GM12878 (cell line): ENCODE measurements around the gene MAVS. TPM values are rescaled to one million over a fixed set of nuclear protein-coding genes. Genes with fewer than 3 reads are reported as not detected.
A peak's percentile ranks its signal among the peaks of the same experiment; 100 is the strongest.

ENCODE experiments used
- ATAC-seq: fragments of 200-7000 bp; cut with Tn5 transposase; 3 replicates; pipeline ENCODE4 v1.9.1; 2020; ENCODE audit warnings: mild to moderate bottlenecking, moderate library complexity
- BruUV-seq: library from RNA; stranded (reverse); fragments of 400-500 nt; replicated peaks from 2 replicates; lab custom pipeline; 2021; lab: Mats Ljungman, UMichigan
- CTCF ChIA-PET: fragments of 300-600 bp; sonication (Branson Sonifier 250); formaldehyde crosslinking; extraction: SDS; loops from one replicate; lab custom pipeline; 2021; ENCODE audit warnings: inconsistent platforms; lab: Yijun Ruan, JAX
- POLR2A ChIA-PET: fragments of 350-600 bp; formaldehyde crosslinking; extraction: SDS; loops from one replicate; lab custom pipeline; 2021; ENCODE audit warnings: inconsistent platforms; lab: Charles Lee
- RAD21 ChIA-PET: fragments of 300-600 bp; sonication (Branson Sonifier 250); formaldehyde crosslinking; loops from one replicate; lab custom pipeline; 2023; ENCODE audit warnings: antibody characterized with exemption; ENCODE audit not compliant: unreplicated experiment; lab: Charles Lee
- SMC1A ChIA-PET: fragments of 300-600 bp; sonication (Branson Sonifier 250); formaldehyde crosslinking; loops from one replicate; lab custom pipeline; 2023; ENCODE audit not compliant: unreplicated experiment, uncharacterized antibody; lab: Charles Lee
- DNase-seq: peaks from one replicate; pipeline ENCODE4 v3.0.0-alpha.2; 2011; ENCODE audit warnings: low read depth, low spot score
- FAIRE-seq: peaks from 3 replicates; lab custom pipeline; 2011; peaks lifted over from hg19 to GRCh38; lab: Jason Lieb, UNC
- H2AFZ ChIP-seq: 2 replicates; pipeline ENCODE4 v1.6.0; 2011; ENCODE audit warnings: low read depth, low read length, control low read depth; ENCODE audit not compliant: control insufficient read depth
- H3K27ac ChIP-seq: 2 replicates; pipeline ENCODE4 v1.5.1; 2011; ENCODE audit warnings: control low read depth; ENCODE audit not compliant: control insufficient read depth, insufficient read depth
- H3K27me3 ChIP-seq, 2 experiments: replicated peaks in 1 of 2; 2 replicates each; pipeline versions ENCODE4 v1.6.0 to v1.6.1; 2011; ENCODE audit warnings: low read length in 1 of 2; ENCODE audit not compliant: control insufficient read depth in 2 of 2, insufficient read depth in 2 of 2
- H3K36me3 ChIP-seq, 2 experiments: 2 replicates each; pipeline ENCODE4 v1.5.1; 2011; ENCODE audit warnings: low read length in 1 of 2; ENCODE audit not compliant: control insufficient read depth in 2 of 2, insufficient read depth in 2 of 2
- H3K4me1 ChIP-seq: 2 replicates; pipeline ENCODE4 v1.6.1; 2011; ENCODE audit warnings: mild to moderate bottlenecking, low read length, moderate library complexity, mixed read lengths; ENCODE audit not compliant: control insufficient read depth, insufficient read depth
- H3K4me2 ChIP-seq: 2 replicates; pipeline ENCODE4 v1.6.0; 2011; ENCODE audit warnings: control low read depth; ENCODE audit not compliant: control insufficient read depth, insufficient read depth
- H3K4me3 ChIP-seq: fragments of 200-600 bp; sonication (generic); 2 replicates; pipeline ENCODE4 v1.5.1; 2016
- H3K79me2 ChIP-seq: 2 replicates; pipeline ENCODE4 v1.6.0; 2011; ENCODE audit warnings: low read length; ENCODE audit not compliant: control insufficient read depth, insufficient read depth
- H3K9ac ChIP-seq: 2 replicates; pipeline ENCODE4 v1.8.0; 2011; ENCODE audit warnings: low read length, control low read depth, mixed read lengths; ENCODE audit not compliant: control insufficient read depth, insufficient read depth
- H3K9me3 ChIP-seq: replicated peaks from 3 replicates; pipeline ENCODE4 v1.5.1; 2011; ENCODE audit warnings: mild to moderate bottlenecking, low read length; ENCODE audit not compliant: control insufficient read depth, insufficient read depth
- H4K20me1 ChIP-seq: 2 replicates; pipeline ENCODE4 v1.6.0; 2011; ENCODE audit not compliant: control insufficient read depth, insufficient read depth
- BMI1 ChIP-seq: fragments of 450-650 bp; IDR thresholded peaks from 2 replicates; pipeline ENCODE4 v1.6.1; 2016; ENCODE audit warnings: mild to moderate bottlenecking, moderate library complexity, borderline replicate concordance
- CEBPB ChIP-seq, 2 experiments: fragments of 150-350 bp in 1 of 2; IDR thresholded peaks; 2 replicates each; pipeline ENCODE4 v1.6.1; 2012 to 2014; ENCODE audit warnings: low read depth in 2 of 2, low read length in 2 of 2, borderline replicate concordance in 1 of 2, inconsistent platforms in 1 of 2
- ETV6 ChIP-seq, 2 experiments: fragments of 450-650 bp in 1 of 2; IDR thresholded peaks in 1 of 2; conservative IDR thresholded peaks in 1 of 2; 2 replicates each; pipeline ENCODE4 v1.6.1; 2014; ENCODE audit warnings: antibody characterized with exemption in 1 of 2, borderline replicate concordance in 1 of 2, low read depth in 1 of 2, mild to moderate bottlenecking in 1 of 2, moderate library complexity in 1 of 2
- IKZF2 ChIP-seq, 2 experiments: fragments of 450-650 bp; IDR thresholded peaks; 2 replicates each; pipeline ENCODE4 v1.6.1; 2017; ENCODE audit warnings: mild to moderate bottlenecking in 2 of 2, moderate library complexity in 2 of 2
- MEF2A ChIP-seq: IDR thresholded peaks from 2 replicates; pipeline ENCODE4 v1.6.1; 2011; ENCODE audit warnings: low read depth, mild to moderate bottlenecking, low read length, moderate library complexity; ENCODE audit not compliant: insufficient read depth
- MTA3 ChIP-seq: IDR thresholded peaks from 2 replicates; pipeline ENCODE4 v1.6.1; 2012; ENCODE audit warnings: low read length, inconsistent platforms, borderline replicate concordance
- NFYA ChIP-seq: IDR thresholded peaks from 2 replicates; pipeline ENCODE4 v1.6.1; 2011; ENCODE audit warnings: low read depth, mild to moderate bottlenecking, low read length, improper control_type of control experiment, borderline replicate concordance
- NFYB ChIP-seq: IDR thresholded peaks from 2 replicates; pipeline ENCODE4 v1.6.1; 2011; ENCODE audit warnings: low read depth, mild to moderate bottlenecking, low read length, improper control_type of control experiment, moderate library complexity; ENCODE audit not compliant: insufficient read depth
- PAX5 ChIP-seq: IDR thresholded peaks from 2 replicates; pipeline ENCODE4 v1.6.1; 2011; ENCODE audit warnings: low read depth, low read length, borderline replicate concordance
- RELA ChIP-seq: fragments of 450-650 bp; IDR thresholded peaks from 2 replicates; pipeline ENCODE4 v1.8.0; 2014; ENCODE audit warnings: borderline replicate concordance; ENCODE audit not compliant: partially characterized antibody
- SMARCA5 ChIP-seq: fragments of 450-650 bp; IDR thresholded peaks from 2 replicates; pipeline ENCODE4 v1.6.1; 2017; ENCODE audit warnings: mild to moderate bottlenecking
- TAF1 ChIP-seq: IDR thresholded peaks from 2 replicates; pipeline ENCODE4 v1.6.1; 2011; ENCODE audit warnings: mild to moderate bottlenecking, low read depth, low read length, borderline replicate concordance
- ZNF217 ChIP-seq: fragments of 450-650 bp; IDR thresholded peaks from 2 replicates; pipeline ENCODE4 v1.6.1; 2017; ENCODE audit warnings: antibody characterized with exemption, mild to moderate bottlenecking
- ZNF274 ChIP-seq: IDR thresholded peaks from one replicate; pipeline ENCODE4 v1.8.0; 2011; ENCODE audit not compliant: insufficient read length, insufficient read depth
- in situ Hi-C: fragments of 300-500 bp; cut with MboI; formaldehyde crosslinking; loops from 9 replicates; pipeline ENCODE4 v1.14.3; 2018; ENCODE audit warnings: mixed read lengths
- intact Hi-C: fragments of 100-400 bp; cut with micrococcal nuclease; formaldehyde crosslinking; loops from one replicate; pipeline ENCODE4 v1.14.2; 2022; ENCODE audit not compliant: unreplicated experiment
- polyA plus RNA-seq, 11 experiments: library from polyadenylated mRNA; depleted of rRNA in 4 of 11; unstranded in 6 of 11; stranded (reverse) in 5 of 11; fragments of >200 nt; fragmentation: Nextera tagmentation in 4 of 11; fragmentation: Illumina TruSeq in 1 of 11; extraction: Ambion mirVana in 4 of 11; extraction: Trizol in 1 of 11; gene quantifications; 1 replicate in 1 of 11; 2 replicates in 10 of 11; pipeline versions ENCODE4 v1.2.1 to v1.2.3, GENCODE V29; 2011 to 2016; ENCODE audit warnings: inconsistent platforms in 2 of 11, missing spikeins in 2 of 11, low read depth in 1 of 11
- total RNA-seq, 4 experiments: library from RNA; depleted of rRNA in 3 of 4; stranded (reverse); fragments of >200 nt in 3 of 4; fragmentation: Illumina TruSeq in 1 of 4; extraction: Trizol in 1 of 4; gene quantifications; 2 replicates each; pipeline versions ENCODE4 v1.2.1 to v1.2.3, GENCODE V29; 2013 to 2021
- TF ChIP-seq, protein P1 (sequence below): IDR thresholded peaks from 2 replicates; pipeline ENCODE4 v1.6.1; 2012; ENCODE audit warnings: low read depth, low read length, improper control_type of control experiment
- TF ChIP-seq, protein P2 (sequence below): fragments of 450-650 bp; IDR thresholded peaks from 2 replicates; pipeline ENCODE4 v1.6.1; 2017; ENCODE audit warnings: low read depth, mild to moderate bottlenecking, moderate library complexity
- TF ChIP-seq, protein P3 (sequence below): fragments of 450-650 bp; IDR thresholded peaks from 2 replicates; pipeline ENCODE4 v1.6.1; 2016; ENCODE audit warnings: mild to moderate bottlenecking
- TF ChIP-seq, protein P4 (sequence below): fragments of 450-650 bp; IDR thresholded peaks from 2 replicates; pipeline ENCODE4 v1.6.1; 2017; ENCODE audit warnings: borderline replicate concordance
- TF ChIP-seq, protein P5 (sequence below): IDR thresholded peaks from 2 replicates; pipeline ENCODE4 v1.6.1; 2011; ENCODE audit warnings: low read depth, low read length, improper control_type of control experiment, borderline replicate concordance

MAVS gene
- total and polyA plus RNA-seq, 10 of the 15 experiments (the other 5 are each of a cell fraction or from before 2014, with no cell fraction given), result 1.6 to 25.2 (median 12.6) TPM

DNA sequence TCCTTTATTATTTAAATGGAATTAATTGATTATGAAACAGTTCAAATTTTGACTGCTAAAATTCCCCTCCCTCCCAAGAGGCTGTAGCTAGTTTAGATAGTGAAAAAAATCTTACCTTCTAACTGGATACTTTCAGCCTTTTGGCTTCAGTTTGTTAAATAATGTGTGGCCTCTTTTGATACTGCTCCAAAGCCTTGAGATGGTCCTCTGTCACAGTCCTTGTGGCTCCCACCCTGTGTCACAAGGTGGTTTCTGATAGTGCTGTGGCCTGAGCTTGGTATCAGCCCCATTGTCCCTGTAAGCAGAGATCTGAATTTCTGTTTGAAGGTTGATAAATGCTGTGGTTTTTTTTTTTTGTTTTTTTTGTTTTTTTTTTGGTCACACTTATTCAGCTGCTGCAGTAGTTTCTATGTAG, 63.3 kb downstream of the MAVS start:
- no peak for FAIRE-seq
- Histone ChIP-seq H3K4me3 (no peak overlapping the region), H3K4me1 (peaks cover 39% of the 10 kb centered on the region), H2AFZ (no peak overlapping the region), H3K36me3 (peaks cover 16 to 35% of the 10 kb centered on the region in 2 experiments), H3K27ac (no peak overlapping the region; the same call in 1 of the 2 replicates), H3K79me2 (peaks cover 66% of the 10 kb centered on the region), H3K27me3 (no peaks in the 10 kb centered on the region), H4K20me1 (peaks cover 5% of the 10 kb centered on the region; the same call in 1 of the 2 replicates), H3K4me2 (no peak overlapping the region), H3K9me3 (no peaks in the 10 kb centered on the region), H3K9ac (no peak overlapping the region)
- no peak for DNase-seq
- BruUV-seq, result no TSS peak
- in situ Hi-C loops, result no loop called here
- ChIA-PET RAD21 (interaction anchor here (0.6 to 1.0 kb wide), 3 partner anchors 13 to 1206 kb away, joined by 3 to 4 read pairs (median 4); no protein-coding TSS in a partner anchor), CTCF (interaction anchor here (0.7 kb wide), 1 partner anchor 46 kb away, joined by 4 read pairs; no protein-coding TSS in a partner anchor), POLR2A (interaction anchor here (0.7 to 1.3 kb wide), 4 partner anchors 18 to 441 kb away, joined by 3 to 6 read pairs (median 4); no protein-coding TSS in a partner anchor), SMC1A (interaction anchor here (1.2 to 2.8 kb wide), 2 partner anchors 12 to 17 kb away, joined by 4 to 17 read pairs; no protein-coding TSS in a partner anchor)
- ATAC-seq, result peak; percentile 12; the same call in 1 of the 3 replicates
- intact Hi-C loops, result loop anchor here (5.0 kb wide), 1 partner anchor 113 kb away; the partner anchor contains the start of gene CDC25B
- TF ChIP-seq PAX5 (no peak), RELA (no peak), NFYB (no peak), MTA3 (no peak), IKZF2 (IDR thresholded peaks at IDR 0.05) (peak; percentile 21 to 46; a peak in 2 of 4 replicates), BMI1 (no peak), ETV6 (conservative IDR thresholded peaks at IDR 0.05 in 1 of 2, IDR thresholded peaks at IDR 0.05 in 1 of 2; ENCODE audit: borderline replicate concordance in 1 of 2, low read depth in 1 of 2) (no peak), MEF2A (no peak), NFYA (no peak), TAF1 (no peak), CEBPB (IDR thresholded peaks at IDR 0.05; ENCODE audit: borderline replicate concordance in 1 of 2, low read depth in 2 of 2, low read length in 2 of 2) (no peak), SMARCA5 (no peak), ZNF217 (no peak), ZNF274 (no peak)
- TF ChIP-seq, protein P1, sequence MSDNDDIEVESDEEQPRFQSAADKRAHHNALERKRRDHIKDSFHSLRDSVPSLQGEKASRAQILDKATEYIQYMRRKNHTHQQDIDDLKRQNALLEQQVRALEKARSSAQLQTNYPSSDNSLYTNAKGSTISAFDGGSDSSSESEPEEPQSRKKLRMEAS, result no peak
- TF ChIP-seq, protein P2, sequence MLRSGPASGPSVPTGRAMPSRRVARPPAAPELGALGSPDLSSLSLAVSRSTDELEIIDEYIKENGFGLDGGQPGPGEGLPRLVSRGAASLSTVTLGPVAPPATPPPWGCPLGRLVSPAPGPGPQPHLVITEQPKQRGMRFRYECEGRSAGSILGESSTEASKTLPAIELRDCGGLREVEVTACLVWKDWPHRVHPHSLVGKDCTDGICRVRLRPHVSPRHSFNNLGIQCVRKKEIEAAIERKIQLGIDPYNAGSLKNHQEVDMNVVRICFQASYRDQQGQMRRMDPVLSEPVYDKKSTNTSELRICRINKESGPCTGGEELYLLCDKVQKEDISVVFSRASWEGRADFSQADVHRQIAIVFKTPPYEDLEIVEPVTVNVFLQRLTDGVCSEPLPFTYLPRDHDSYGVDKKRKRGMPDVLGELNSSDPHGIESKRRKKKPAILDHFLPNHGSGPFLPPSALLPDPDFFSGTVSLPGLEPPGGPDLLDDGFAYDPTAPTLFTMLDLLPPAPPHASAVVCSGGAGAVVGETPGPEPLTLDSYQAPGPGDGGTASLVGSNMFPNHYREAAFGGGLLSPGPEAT, result peak; percentile 54; the same call in 1 of the 2 replicates
- TF ChIP-seq, protein P3, sequence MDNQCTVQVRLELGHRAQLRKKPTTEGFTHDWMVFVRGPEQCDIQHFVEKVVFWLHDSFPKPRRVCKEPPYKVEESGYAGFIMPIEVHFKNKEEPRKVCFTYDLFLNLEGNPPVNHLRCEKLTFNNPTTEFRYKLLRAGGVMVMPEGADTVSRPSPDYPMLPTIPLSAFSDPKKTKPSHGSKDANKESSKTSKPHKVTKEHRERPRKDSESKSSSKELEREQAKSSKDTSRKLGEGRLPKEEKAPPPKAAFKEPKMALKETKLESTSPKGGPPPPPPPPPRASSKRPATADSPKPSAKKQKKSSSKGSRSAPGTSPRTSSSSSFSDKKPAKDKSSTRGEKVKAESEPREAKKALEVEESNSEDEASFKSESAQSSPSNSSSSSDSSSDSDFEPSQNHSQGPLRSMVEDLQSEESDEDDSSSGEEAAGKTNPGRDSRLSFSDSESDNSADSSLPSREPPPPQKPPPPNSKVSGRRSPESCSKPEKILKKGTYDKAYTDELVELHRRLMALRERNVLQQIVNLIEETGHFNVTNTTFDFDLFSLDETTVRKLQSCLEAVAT, result peak; percentile 58; the same call in 1 of the 2 replicates
- TF ChIP-seq, protein P4, sequence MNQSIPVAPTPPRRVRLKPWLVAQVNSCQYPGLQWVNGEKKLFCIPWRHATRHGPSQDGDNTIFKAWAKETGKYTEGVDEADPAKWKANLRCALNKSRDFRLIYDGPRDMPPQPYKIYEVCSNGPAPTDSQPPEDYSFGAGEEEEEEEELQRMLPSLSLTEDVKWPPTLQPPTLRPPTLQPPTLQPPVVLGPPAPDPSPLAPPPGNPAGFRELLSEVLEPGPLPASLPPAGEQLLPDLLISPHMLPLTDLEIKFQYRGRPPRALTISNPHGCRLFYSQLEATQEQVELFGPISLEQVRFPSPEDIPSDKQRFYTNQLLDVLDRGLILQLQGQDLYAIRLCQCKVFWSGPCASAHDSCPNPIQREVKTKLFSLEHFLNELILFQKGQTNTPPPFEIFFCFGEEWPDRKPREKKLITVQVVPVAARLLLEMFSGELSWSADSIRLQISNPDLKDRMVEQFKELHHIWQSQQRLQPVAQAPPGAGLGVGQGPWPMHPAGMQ, result no peak
- TF ChIP-seq, protein P5, sequence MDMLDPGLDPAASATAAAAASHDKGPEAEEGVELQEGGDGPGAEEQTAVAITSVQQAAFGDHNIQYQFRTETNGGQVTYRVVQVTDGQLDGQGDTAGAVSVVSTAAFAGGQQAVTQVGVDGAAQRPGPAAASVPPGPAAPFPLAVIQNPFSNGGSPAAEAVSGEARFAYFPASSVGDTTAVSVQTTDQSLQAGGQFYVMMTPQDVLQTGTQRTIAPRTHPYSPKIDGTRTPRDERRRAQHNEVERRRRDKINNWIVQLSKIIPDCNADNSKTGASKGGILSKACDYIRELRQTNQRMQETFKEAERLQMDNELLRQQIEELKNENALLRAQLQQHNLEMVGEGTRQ, result no peak
